Prostate gland (tissue), 2 donors: Measurements from ENCODE around the gene TRAPPC6A. TPM values are rescaled to one million over a fixed set of nuclear protein-coding genes. Genes with fewer than 3 reads are reported as not detected.

Source experiments
- DNase-seq: peaks from one replicate; pipeline ENCODE4 v3.0.0-alpha.2; 2019; ENCODE audit warnings: low spot score
- H3K27ac ChIP-seq, 2 donors: fragments of 200-600 bp; sonication (generic); 2 replicates each; pipeline ENCODE4 v1.5.1; 2017 to 2019
- H3K27me3 ChIP-seq: fragments of 200-600 bp; sonication (generic); replicated peaks from 2 replicates; pipeline ENCODE4 v1.5.1; 2019; ENCODE audit not compliant: insufficient read depth
- H3K36me3 ChIP-seq, 2 donors: fragments of 200-600 bp; sonication (generic); 1 replicate in 1 of 2; 2 replicates in 1 of 2; pipeline versions ENCODE4 v1.5.1 to v1.8.1; 2017 to 2019
- H3K4me1 ChIP-seq: fragments of 200-600 bp; sonication (generic); replicated peaks from 2 replicates; pipeline ENCODE4 v1.5.1; 2019
- H3K4me3 ChIP-seq, 2 donors: fragments of 200-600 bp; sonication (generic); 2 replicates each; pipeline ENCODE4 v1.5.1; 2017 to 2019
- H3K9me3 ChIP-seq: fragments of 200-600 bp; sonication (generic); 2 replicates; pipeline ENCODE4 v1.5.1; 2017
- CTCF ChIP-seq, 4 experiments: fragments of 200-600 bp in 2 of 4; fragments of 450-650 bp in 2 of 4; sonication (generic) in 2 of 4; IDR thresholded peaks; 1 replicate in 3 of 4; 2 replicates in 1 of 4; pipeline ENCODE4 v1.5.1; 2016 to 2019; ENCODE audit warnings: antibody characterized with exemption in 4 of 4, mild to moderate bottlenecking in 2 of 4, moderate library complexity in 2 of 4
- POLR2A ChIP-seq: fragments of 450-650 bp; IDR thresholded peaks from one replicate; pipeline ENCODE4 v1.6.1; 2016; ENCODE audit warnings: antibody characterized with exemption, mild to moderate bottlenecking
- POLR2AphosphoS5 ChIP-seq: sonication (generic); formaldehyde crosslinking; IDR thresholded peaks from one replicate; pipeline ENCODE4 v1.6.1; 2017; ENCODE audit warnings: antibody characterized with exemption
- WGBS: methylation state at CpG from one replicate; pipeline ENCODE4 v1.1.5; 2018; 5-methylcytosine and 5-hydroxymethylcytosine counted together
- intact Hi-C: fragments of 100-400 bp; cut with DNase I; formaldehyde crosslinking; loops from one replicate; pipeline ENCODE4 v1.14.2; 2022
- total RNA-seq, 2 donors: library from RNA; depleted of rRNA; stranded (reverse); fragments of >200 nt; gene quantifications; one replicate each; pipeline ENCODE4 v1.1.0, GENCODE V29; 2016

Gene TRAPPC6A
- total RNA-seq, 2 donors from 2014 or later = 57.0 to 80.4 TPM

GRCh38 chr19:45160870-45161737 lies 16.9 kb downstream of the TRAPPC6A start, which contains the start of gene NKPD1:
NKPD1 (minus strand) TSS chr19:45160982; CDS start chr19:45160150, 832 bp downstream.
- Histone ChIP-seq H3K9me3 (no peaks in the 10 kb centered on the region), H3K4me3 (no peak within 1 kb of the TSS), H3K4me1 (peaks cover 23% of the 10 kb centered on the region), H3K36me3 (no peaks in the 10 kb centered on the region), H3K27me3 (no peaks in the 10 kb centered on the region), H3K27ac (peak within 1 kb of the TSS in 1 of 2 donors; percentile 47)
- 38% methylated on average over 28 of the region's 29 CpGs for WGBS
- TF ChIP-seq CTCF (IDR thresholded peaks at IDR 0.05) = no peak
- TF ChIP-seq POLR2A = peak; percentile 7
- peak; percentile 75 for TF ChIP-seq POLR2AphosphoS5
- intact Hi-C loops = no loop called here
- peak; percentile 84 for DNase-seq

GRCh38 chr19:45159971-45160324 lies 18.1 kb downstream of the TRAPPC6A start:
- no peaks in the 10 kb centered on the region for H3K27me3 ChIP-seq
- peaks cover 23% of the 10 kb centered on the region for H3K4me1 ChIP-seq
- H3K27ac ChIP-seq = no peak overlapping the region
- TF ChIP-seq POLR2AphosphoS5 (no peak), CTCF (IDR thresholded peaks at IDR 0.05) (no peak), POLR2A (no peak)
- intact Hi-C loops = no loop called here
- no peak for DNase-seq
- no peaks in the 10 kb centered on the region for H3K36me3 ChIP-seq
- 81% methylated on average over 10 of the region's 10 CpGs for WGBS
- H3K4me3 ChIP-seq = no peak overlapping the region
- no peaks in the 10 kb centered on the region for H3K9me3 ChIP-seq

GRCh38 chr19:45159210-45159970 lies 18.6 kb downstream of the TRAPPC6A start:
- intact Hi-C loops = no loop called here
- Histone ChIP-seq H3K4me3 (no peak overlapping the region), H3K36me3 (no peaks in the 10 kb centered on the region), H3K9me3 (no peaks in the 10 kb centered on the region), H3K27ac (no peak overlapping the region), H3K27me3 (no peaks in the 10 kb centered on the region), H3K4me1 (peaks cover 21% of the 10 kb centered on the region)
- DNase-seq = no peak
- 89% methylated on average over 12 of the region's 12 CpGs for WGBS
- TF ChIP-seq POLR2A (no peak), POLR2AphosphoS5 (no peak), CTCF (IDR thresholded peaks at IDR 0.05) (no peak)

- H3K4me1 ChIP-seq = peaks cover 20% of the 10 kb centered on the region
- H3K27ac ChIP-seq = no peak overlapping the region
- no peak for DNase-seq
- 86% methylated on average over 23 of the region's 27 CpGs for WGBS
- no peaks in the 10 kb centered on the region for H3K36me3 ChIP-seq
- no peaks in the 10 kb centered on the region for H3K27me3 ChIP-seq
- no peak for TF ChIP-seq POLR2A
- no peak for TF ChIP-seq CTCF (IDR thresholded peaks at IDR 0.05)
- no peak for TF ChIP-seq POLR2AphosphoS5
- no peak overlapping the region for H3K4me3 ChIP-seq
- intact Hi-C loops = no loop called here
- no peaks in the 10 kb centered on the region for H3K9me3 ChIP-seq
Observed at GRCh38 chr19:45158503-45159209, 19.4 kb downstream of the TRAPPC6A start.
